ENCODE measurements around the gene SERPINA5.
"Not testable (repeated sequence)": the region's sequence is repeated elsewhere in the genome, so short reads cannot be mapped to it uniquely, and the experiment has no call there.

The SERPINA5 gene

GRCh38 chr14:94575730-94576585 lies 5.3 kb upstream of the SERPINA5 start:
- DNase-seq, result no peak

- not testable (repeated sequence) for DNase-seq
These were observed 3.8 kb upstream of the SERPINA5 start for GRCh38 chr14:94577472-94577871.

- DNase-seq, result no peak
These were observed 2.5 kb upstream of the SERPINA5 start for GRCh38 chr14:94578712-94579111.

- DNase-seq, result no peak
These were observed 1.0 kb downstream of the SERPINA5 start for GRCh38 chr14:94582199-94582750.

GRCh38 chr14:94582851-94583250 lies 1.6 kb downstream of the SERPINA5 start:
- DNase-seq, result no peak

- no peak for DNase-seq
These were observed 2.3 kb downstream of the SERPINA5 start for GRCh38 chr14:94583557-94583956.

GRCh38 chr14:94584591-94585280 lies 3.5 kb downstream of the SERPINA5 start:
- DNase-seq, result no peak

GRCh38 chr14:94586635-94587034 lies 5.4 kb downstream of the SERPINA5 start:
- DNase-seq, result no peak

GRCh38 chr14:94588311-94588710 lies 7.1 kb downstream of the SERPINA5 start:
- DNase-seq, result no peak

- DNase-seq, result no peak
These were observed 9.8 kb downstream of the SERPINA5 start for GRCh38 chr14:94591073-94591472.

- DNase-seq, result no peak
These were observed 10.6 kb downstream of the SERPINA5 start for GRCh38 chr14:94591871-94592270.

- no peak for DNase-seq
These were observed 11.2 kb downstream of the SERPINA5 start for GRCh38 chr14:94592457-94592856.

- DNase-seq, result no peak
These were observed 12.1 kb downstream of the SERPINA5 start for GRCh38 chr14:94593376-94593748.

GRCh38 chr14:94593749-94594431 lies 12.7 kb downstream of the SERPINA5 start:
- DNase-seq, result no peak

GRCh38 chr14:94594441-94594840 lies 13.2 kb downstream of the SERPINA5 start:
- DNase-seq, result no peak

- no peak for DNase-seq
These were observed 14.7 kb downstream of the SERPINA5 start for GRCh38 chr14:94595912-94596311.

GRCh38 chr14:94596361-94596760 lies 15.1 kb downstream of the SERPINA5 start:
- DNase-seq, result no peak

- DNase-seq, result no peak
These were observed 16.6 kb downstream of the SERPINA5 start for GRCh38 chr14:94597788-94598187.

- DNase-seq, result no peak
These were observed 17.2 kb downstream of the SERPINA5 start for GRCh38 chr14:94598506-94598815.

GRCh38 chr14:94598816-94599655 lies 17.8 kb downstream of the SERPINA5 start:
- no peak for DNase-seq

- no peak for DNase-seq
These were observed 18.4 kb downstream of the SERPINA5 start for GRCh38 chr14:94599656-94600004.

- DNase-seq, result no peak
These were observed 18.9 kb downstream of the SERPINA5 start for GRCh38 chr14:94600148-94600545.

- no peak for DNase-seq
These were observed 20.7 kb downstream of the SERPINA5 start for GRCh38 chr14:94601884-94602391.

All from NCI-H510A (cell line).